OCI-LY7 (cell line): ENCODE data around the gene MAML1. TPM values are rescaled to one million over a fixed set of nuclear protein-coding genes. Genes with fewer than 3 reads are reported as not detected.

Experiments
- BruUV-seq: library from RNA; stranded (reverse); fragments of 400-500 nt; replicated peaks from 2 replicates; lab custom pipeline; 2021; lab: Mats Ljungman, UMichigan
- CTCF ChIA-PET: fragments of 300-600 bp; sonication (Branson Sonifier 250); formaldehyde crosslinking; loops from one replicate; lab custom pipeline; 2022; ENCODE audit warnings: antibody characterized with exemption; ENCODE audit not compliant: unreplicated experiment; lab: Charles Lee
- POLR2A ChIA-PET: fragments of 300-600 bp; sonication (Branson Sonifier 250); formaldehyde crosslinking; loops from one replicate; lab custom pipeline; 2022; ENCODE audit warnings: antibody characterized with exemption; lab: Charles Lee
- DNase-seq: peaks from one replicate; pipeline ENCODE4 v3.0.0-alpha.2; 2015; ENCODE audit warnings: low spot score
- H2AFZ ChIP-seq: fragments of 200-600 bp; sonication (generic), shearing (Covaris generic); 2 replicates; pipeline ENCODE4 v1.6.1; 2014; ENCODE audit warnings: mild to moderate bottlenecking, antibody characterized with exemption, low read length, moderate library complexity
- H3K27ac ChIP-seq: fragments of 200-600 bp; sonication (generic); 2 replicates; pipeline ENCODE4 v1.5.1; 2014; ENCODE audit warnings: mixed run types, low read depth, mild to moderate bottlenecking, moderate library complexity, low read length, inconsistent platforms; ENCODE audit not compliant: poor library complexity, severe bottlenecking
- H3K36me3 ChIP-seq: fragments of 200-600 bp; sonication (generic); 2 replicates; pipeline ENCODE4 v1.6.1; 2014; ENCODE audit warnings: mild to moderate bottlenecking, antibody characterized with exemption, low read length, moderate library complexity, mixed read lengths; ENCODE audit not compliant: insufficient read depth
- H3K4me1 ChIP-seq: fragments of 200-600 bp; sonication (generic); 2 replicates; pipeline ENCODE4 v1.5.1; 2014; ENCODE audit warnings: mild to moderate bottlenecking, low read length; ENCODE audit not compliant: insufficient read depth, poor library complexity, severe bottlenecking
- H3K4me2 ChIP-seq: fragments of 200-600 bp; sonication (generic); 2 replicates; pipeline ENCODE4 v1.6.1; 2014; ENCODE audit warnings: mild to moderate bottlenecking, low read length
- H3K4me3 ChIP-seq: fragments of 200-600 bp; sonication (generic); 2 replicates; pipeline ENCODE4 v1.5.1; 2014; ENCODE audit warnings: mild to moderate bottlenecking, low read depth, low read length; ENCODE audit not compliant: poor library complexity, severe bottlenecking
- H3K79me2 ChIP-seq: fragments of 200-600 bp; sonication (generic); 2 replicates; pipeline ENCODE4 v1.6.1; 2016; ENCODE audit warnings: low read depth, mild to moderate bottlenecking, low read length, moderate library complexity, mixed read lengths; ENCODE audit not compliant: insufficient read depth
- H3K9me2 ChIP-seq: fragments of 200-600 bp; sonication (generic); 2 replicates; pipeline ENCODE4 v1.6.1; 2016; ENCODE audit warnings: mild to moderate bottlenecking, low read length, mixed read lengths; ENCODE audit not compliant: insufficient read depth
- H3K9me3 ChIP-seq: fragments of 200-600 bp; sonication (generic); 2 replicates; pipeline ENCODE4 v1.6.1; 2014; ENCODE audit warnings: mild to moderate bottlenecking, mixed run types, low read length, mixed read lengths
- H4K20me1 ChIP-seq: fragments of 200-600 bp; sonication (generic); 2 replicates; pipeline ENCODE4 v1.6.1; 2014; ENCODE audit warnings: mild to moderate bottlenecking, antibody characterized with exemption, low read length, moderate library complexity, mixed read lengths; ENCODE audit not compliant: insufficient read depth
- EZH2phosphoT487 ChIP-seq: fragments of 200-600 bp; sonication (generic); IDR thresholded peaks from 2 replicates; pipeline ENCODE4 v1.6.1; 2018; ENCODE audit warnings: low read depth, borderline replicate concordance, mild to moderate bottlenecking, mixed run types, antibody characterized with exemption, low read length, moderate library complexity, mixed read lengths
- intact Hi-C: fragments of 100-400 bp; cut with micrococcal nuclease; formaldehyde crosslinking; loops from one replicate; pipeline ENCODE4 v1.10.0; 2022; ENCODE audit not compliant: unreplicated experiment
- total RNA-seq, 2 experiments: library from RNA; depleted of rRNA in 1 of 2; stranded (reverse); fragments of >200 nt in 1 of 2; shearing (Covaris generic) in 1 of 2; gene quantifications; 2 replicates each; pipeline ENCODE4 v1.2.3, GENCODE V29; 2014 to 2022
- TF ChIP-seq, protein P1 (sequence below): fragments of 200-600 bp; sonication (generic); conservative IDR thresholded peaks from 2 replicates; pipeline ENCODE4 v1.5.1; 2014; ENCODE audit warnings: mild to moderate bottlenecking, antibody characterized with exemption, low read length, moderate library complexity, mixed read lengths

Gene MAML1
- total RNA-seq, 2 experiments from 2014 or later, result 17.0 to 27.4 TPM

DNA sequence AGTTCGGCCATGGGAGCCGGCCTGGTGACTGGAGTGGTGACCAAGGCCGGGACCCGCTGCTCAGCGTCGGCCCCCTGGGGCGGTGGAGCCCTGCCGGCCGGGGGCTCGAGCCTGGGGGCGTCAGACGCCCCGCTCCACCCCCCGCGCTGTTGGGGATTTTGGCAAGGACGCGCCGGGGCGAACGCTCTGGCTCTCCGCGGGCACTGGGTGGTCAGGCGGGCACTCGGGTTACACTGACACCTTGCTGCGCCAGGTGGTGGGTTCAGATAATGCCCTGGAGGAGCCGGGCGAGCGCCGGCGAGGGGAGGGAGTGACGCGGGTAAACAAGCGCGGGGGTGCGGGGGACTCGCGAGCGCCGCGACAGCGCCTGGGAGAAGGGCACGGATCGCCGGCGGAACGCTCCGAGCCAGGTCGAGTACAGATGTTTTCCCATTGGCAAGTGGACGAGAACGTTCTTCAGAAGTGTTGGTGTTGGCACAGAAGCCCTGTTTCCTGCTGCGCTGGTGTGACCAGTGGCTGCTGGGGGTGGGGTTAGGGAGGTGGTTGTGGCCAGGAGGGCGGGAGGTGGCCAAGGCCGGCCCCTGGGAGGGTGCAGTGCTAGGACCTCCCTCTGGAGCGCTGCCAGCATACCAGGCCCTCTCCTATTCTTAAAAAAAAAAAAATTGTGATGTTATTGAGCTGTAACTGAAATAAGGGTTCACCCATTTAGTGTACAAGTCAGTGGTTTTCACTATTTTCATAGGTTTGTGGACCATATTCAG, 88.9 kb downstream of the MAML1 start:
- peaks cover 22% of the 10 kb centered on the region; the same call in 1 of the 2 replicates for H3K79me2 ChIP-seq
- TF ChIP-seq, protein P1, sequence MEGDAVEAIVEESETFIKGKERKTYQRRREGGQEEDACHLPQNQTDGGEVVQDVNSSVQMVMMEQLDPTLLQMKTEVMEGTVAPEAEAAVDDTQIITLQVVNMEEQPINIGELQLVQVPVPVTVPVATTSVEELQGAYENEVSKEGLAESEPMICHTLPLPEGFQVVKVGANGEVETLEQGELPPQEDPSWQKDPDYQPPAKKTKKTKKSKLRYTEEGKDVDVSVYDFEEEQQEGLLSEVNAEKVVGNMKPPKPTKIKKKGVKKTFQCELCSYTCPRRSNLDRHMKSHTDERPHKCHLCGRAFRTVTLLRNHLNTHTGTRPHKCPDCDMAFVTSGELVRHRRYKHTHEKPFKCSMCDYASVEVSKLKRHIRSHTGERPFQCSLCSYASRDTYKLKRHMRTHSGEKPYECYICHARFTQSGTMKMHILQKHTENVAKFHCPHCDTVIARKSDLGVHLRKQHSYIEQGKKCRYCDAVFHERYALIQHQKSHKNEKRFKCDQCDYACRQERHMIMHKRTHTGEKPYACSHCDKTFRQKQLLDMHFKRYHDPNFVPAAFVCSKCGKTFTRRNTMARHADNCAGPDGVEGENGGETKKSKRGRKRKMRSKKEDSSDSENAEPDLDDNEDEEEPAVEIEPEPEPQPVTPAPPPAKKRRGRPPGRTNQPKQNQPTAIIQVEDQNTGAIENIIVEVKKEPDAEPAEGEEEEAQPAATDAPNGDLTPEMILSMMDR, result 0 out of 2 replicates have a peak, but pooled peaks have one; percentile 24
- TF ChIP-seq EZH2phosphoT487, result no peak
- H3K9me2 ChIP-seq, result no peaks in the 10 kb centered on the region
- ChIA-PET POLR2A (interaction anchor here (0.5 to 1.3 kb wide), 4 partner anchors 10 to 147 kb away, joined by 4 to 6 read pairs (median 4); no protein-coding TSS in a partner anchor), CTCF (no interaction called here)
- H3K4me2 ChIP-seq, result peak overlapping the region; percentile 95
- H4K20me1 ChIP-seq, result peaks cover 4% of the 10 kb centered on the region; the same call in 1 of the 2 replicates
- peak; percentile 80 for DNase-seq
- no peak overlapping the region for H2AFZ ChIP-seq
- intact Hi-C loops, result loop anchor here (10.0 kb wide), 1 partner anchor 673 kb away; the partner anchor contains the start of gene CNOT6
- H3K4me3 ChIP-seq, result peak overlapping the region; percentile 99
- no peaks in the 10 kb centered on the region for H3K9me3 ChIP-seq
- H3K27ac ChIP-seq, result peak overlapping the region; percentile 59
- peaks cover 37% of the 10 kb centered on the region for H3K36me3 ChIP-seq
- BruUV-seq, result no TSS peak
- peaks cover 32% of the 10 kb centered on the region for H3K4me1 ChIP-seq

DNA sequence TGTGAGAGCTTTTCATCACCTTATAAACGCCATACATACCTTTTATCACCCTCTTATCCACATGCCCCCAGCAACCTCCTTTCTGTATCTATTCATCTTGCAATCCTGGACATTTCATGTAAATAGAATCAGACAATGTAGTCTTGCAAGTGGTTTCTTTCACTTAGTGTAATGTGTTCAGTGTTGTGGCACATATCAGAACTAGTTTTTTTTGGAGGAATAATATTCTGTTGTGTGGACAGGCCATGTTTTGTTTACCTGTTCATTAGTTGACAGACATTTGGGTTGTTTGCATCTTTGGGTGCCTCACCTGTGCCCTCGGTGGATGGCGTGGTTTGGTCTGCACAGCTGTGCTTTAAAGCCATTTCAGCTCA, 89.4 kb downstream of the MAML1 start:
- peak overlapping the region; percentile 99 for H3K4me3 ChIP-seq
- H3K4me2 ChIP-seq, result peak overlapping the region; percentile 95
- H4K20me1 ChIP-seq, result peaks cover 4% of the 10 kb centered on the region; the same call in 1 of the 2 replicates
- no peak overlapping the region for H3K27ac ChIP-seq
- H3K36me3 ChIP-seq, result peaks cover 43% of the 10 kb centered on the region
- no peaks in the 10 kb centered on the region for H3K9me3 ChIP-seq
- POLR2A ChIA-PET, result interaction anchor here (0.8 to 1.3 kb wide), 3 partner anchors 11 to 59 kb away, joined by 4 to 6 read pairs (median 5); no protein-coding TSS in a partner anchor
- H2AFZ ChIP-seq, result no peak overlapping the region
- BruUV-seq, result TSS peak; percentile 75
- intact Hi-C loops, result loop anchor here (10.0 kb wide), 1 partner anchor 673 kb away; the partner anchor contains the start of gene CNOT6
- peaks cover 32% of the 10 kb centered on the region for H3K4me1 ChIP-seq
- peaks cover 22% of the 10 kb centered on the region; the same call in 1 of the 2 replicates for H3K79me2 ChIP-seq
- CTCF ChIA-PET, result no interaction called here
- H3K9me2 ChIP-seq, result no peaks in the 10 kb centered on the region
- DNase-seq, result no peak
- no peak for TF ChIP-seq EZH2phosphoT487
- TF ChIP-seq, protein P1, result no peak
